GM19452 (cell line): ENCODE results near the gene LCK.
"Not testable (repeated sequence)": the region's sequence is repeated elsewhere in the genome, so short reads cannot be mapped to it uniquely, and the experiment has no call there.

Experiments used
- ATAC-seq: cut with Tn5 transposase; IDR thresholded peaks from one replicate; pipeline ENCODE4 v1.9.1; 2021; ENCODE audit not compliant: unreplicated experiment

LCK gene

DNA sequence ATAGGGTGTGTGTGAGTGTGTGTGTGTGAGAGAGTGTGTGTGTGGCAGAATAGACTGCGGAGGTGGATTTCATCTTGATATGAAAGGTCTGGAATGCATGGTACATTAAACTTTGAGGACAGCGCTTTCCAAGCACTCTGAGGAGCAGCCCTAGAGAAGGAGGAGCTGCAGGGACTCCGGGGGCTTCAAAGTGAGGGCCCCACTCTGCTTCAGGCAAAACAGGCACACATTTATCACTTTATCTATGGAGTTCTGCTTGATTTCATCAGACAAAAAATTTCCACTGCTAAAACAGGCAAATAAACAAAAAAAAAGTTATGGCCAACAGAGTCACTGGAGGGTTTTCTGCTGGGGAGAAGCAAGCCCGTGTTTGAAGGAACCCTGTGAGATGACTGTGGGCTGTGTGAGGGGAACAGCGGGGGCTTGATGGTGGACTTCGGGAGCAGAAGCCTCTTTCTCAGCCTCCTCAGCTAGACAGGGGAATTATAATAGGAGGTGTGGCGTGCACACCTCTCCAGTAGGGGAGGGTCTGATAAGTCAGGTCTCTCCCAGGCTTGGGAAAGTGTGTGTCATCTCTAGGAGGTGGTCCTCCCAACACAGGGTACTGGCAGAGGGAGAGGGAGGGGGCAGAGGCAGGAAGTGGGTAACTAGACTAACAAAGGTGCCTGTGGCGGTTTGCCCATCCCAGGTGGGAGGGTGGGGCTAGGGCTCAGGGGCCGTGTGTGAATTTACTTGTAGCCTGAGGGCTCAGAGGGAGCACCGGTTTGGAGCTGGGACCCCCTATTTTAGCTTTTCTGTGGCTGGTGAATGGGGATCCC is 22.5 kb downstream of the LCK start:
- ATAC-seq = no peak

DNA sequence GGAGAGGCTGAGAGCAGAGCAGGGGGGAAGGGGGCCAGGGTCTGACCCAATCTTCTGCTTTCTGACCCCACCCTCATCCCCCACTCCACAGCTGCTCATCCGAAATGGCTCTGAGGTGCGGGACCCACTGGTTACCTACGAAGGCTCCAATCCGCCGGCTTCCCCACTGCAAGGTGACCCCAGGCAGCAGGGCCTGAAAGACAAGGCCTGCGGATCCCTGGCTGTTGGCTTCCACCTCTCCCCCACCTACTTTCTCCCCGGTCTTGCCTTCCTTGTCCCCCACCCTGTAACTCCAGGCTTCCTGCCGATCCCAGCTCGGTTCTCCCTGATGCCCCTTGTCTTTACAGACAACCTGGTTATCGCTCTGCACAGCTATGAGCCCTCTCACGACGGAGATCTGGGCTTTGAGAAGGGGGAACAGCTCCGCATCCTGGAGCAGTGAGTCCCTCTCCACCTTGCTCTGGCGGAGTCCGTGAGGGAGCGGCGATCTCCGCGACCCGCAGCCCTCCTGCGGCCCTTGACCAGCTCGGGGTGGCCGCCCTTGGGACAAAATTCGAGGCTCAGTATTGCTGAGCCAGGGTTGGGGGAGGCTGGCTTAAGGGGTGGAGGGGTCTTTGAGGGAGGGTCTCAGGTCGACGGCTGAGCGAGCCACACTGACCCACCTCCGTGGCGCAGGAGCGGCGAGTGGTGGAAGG is 23.7 kb downstream of the LCK start:
- no peak for ATAC-seq

DNA sequence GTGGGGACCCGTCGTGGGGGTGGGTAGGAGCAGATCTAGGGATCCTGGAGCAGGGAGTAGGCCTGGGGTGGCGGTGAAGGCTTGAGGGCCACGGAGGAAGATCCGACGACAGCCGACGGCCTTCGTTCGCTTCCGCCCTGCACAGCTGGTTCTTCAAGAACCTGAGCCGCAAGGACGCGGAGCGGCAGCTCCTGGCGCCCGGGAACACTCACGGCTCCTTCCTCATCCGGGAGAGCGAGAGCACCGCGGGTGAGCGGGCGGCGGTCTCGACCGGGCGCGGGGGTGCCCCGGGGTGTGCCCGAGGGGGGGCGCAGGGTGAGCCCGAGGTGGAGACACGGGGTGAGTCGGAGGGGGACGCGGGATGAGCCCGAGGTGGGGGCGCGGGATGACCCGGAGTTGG is 24.4 kb downstream of the LCK start:
- ATAC-seq = no peak

DNA sequence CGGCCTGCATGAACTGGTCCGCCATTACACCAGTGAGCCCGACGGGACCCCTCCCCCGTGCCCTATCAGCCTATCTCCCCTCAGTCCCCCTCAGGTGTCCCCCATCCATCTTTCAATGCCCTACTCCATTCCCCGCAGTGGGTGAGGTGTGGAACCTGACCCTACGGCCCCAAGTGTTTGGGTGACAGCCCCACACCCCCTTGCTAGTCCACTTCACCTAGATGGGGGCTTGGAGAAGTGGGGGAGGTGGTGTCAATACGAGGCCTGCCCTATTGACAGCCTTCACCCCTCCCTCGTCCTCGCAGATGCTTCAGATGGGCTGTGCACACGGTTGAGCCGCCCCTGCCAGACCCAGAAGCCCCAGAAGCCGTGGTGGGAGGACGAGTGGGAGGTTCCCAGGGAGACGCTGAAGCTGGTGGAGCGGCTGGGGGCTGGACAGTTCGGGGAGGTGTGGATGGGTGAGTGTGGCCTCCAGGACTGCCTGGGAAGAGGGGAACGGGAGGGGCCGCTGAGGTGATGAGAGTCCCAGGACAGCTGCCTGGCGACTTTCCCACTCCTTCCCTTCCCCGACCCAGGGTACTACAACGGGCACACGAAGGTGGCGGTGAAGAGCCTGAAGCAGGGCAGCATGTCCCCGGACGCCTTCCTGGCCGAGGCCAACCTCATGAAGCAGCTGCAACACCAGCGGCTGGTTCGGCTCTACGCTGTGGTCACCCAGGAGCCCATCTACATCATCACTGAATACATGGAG is 25.1 kb downstream of the LCK start:
- ATAC-seq = no peak

DNA sequence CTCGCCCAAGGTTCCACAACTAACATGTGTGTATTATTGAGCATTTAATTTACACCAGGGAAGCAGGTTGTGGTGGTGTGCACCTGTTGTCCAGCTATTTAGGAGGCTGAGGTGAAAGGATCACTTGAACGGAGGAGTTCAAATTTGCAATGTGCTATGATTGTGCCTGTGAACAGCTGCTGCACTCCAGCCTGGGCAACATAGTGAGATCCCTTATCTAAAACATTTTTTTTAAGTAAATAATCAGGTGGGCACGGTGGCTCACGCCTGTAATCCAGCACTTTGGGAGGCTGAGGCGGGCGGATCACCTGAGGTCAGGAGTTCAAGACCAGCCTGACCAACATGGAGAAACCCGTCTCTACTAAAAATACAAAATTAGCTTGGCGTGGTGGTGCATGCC is 33.7 kb downstream of the LCK start:
- not testable (repeated sequence) for ATAC-seq

DNA sequence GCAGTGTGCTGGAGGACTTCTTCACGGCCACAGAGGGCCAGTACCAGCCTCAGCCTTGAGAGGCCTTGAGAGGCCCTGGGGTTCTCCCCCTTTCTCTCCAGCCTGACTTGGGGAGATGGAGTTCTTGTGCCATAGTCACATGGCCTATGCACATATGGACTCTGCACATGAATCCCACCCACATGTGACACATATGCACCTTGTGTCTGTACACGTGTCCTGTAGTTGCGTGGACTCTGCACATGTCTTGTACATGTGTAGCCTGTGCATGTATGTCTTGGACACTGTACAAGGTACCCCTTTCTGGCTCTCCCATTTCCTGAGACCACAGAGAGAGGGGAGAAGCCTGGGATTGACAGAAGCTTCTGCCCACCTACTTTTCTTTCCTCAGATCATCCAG is 34.6 kb downstream of the LCK start:
- no peak for ATAC-seq

DNA sequence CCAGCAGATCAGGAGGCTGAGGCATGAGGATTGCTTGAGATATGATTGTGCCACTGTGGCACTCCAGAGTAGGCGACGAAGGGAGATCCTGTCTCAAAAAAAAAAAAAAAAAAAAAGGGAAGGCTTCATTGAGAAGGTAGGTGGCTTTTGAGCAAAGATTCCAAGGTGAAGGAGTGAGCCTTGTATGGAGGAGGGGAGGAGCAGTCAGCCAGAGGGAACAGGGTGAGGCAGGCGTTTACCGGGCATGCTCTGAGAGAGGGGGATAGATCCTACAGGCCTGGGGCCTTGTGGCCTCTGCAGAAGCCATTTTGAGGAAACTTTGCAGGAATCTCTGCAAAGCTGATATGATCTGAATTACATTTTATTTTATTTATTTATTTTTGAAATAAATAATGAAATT is 35.7 kb downstream of the LCK start:
- no peak for ATAC-seq

DNA sequence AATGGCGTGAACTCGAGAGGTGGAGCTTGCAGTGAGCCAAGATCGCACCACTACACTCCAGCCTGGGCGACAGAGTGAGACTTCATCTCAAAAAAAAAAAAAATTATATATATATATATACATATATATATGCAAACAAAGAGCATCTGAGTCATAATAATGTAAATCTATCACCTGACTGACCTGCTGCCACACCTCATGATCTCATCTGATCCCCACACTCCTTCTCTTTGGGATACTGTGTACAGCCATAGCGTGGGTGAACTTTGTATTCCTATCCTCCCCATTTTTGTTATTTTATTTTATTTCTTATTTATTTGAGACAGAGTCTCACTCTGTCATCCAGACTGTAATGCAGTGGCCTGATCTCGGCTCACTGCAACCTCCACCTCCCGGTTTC is 38.2 kb downstream of the LCK start:
- ATAC-seq = no peak

DNA sequence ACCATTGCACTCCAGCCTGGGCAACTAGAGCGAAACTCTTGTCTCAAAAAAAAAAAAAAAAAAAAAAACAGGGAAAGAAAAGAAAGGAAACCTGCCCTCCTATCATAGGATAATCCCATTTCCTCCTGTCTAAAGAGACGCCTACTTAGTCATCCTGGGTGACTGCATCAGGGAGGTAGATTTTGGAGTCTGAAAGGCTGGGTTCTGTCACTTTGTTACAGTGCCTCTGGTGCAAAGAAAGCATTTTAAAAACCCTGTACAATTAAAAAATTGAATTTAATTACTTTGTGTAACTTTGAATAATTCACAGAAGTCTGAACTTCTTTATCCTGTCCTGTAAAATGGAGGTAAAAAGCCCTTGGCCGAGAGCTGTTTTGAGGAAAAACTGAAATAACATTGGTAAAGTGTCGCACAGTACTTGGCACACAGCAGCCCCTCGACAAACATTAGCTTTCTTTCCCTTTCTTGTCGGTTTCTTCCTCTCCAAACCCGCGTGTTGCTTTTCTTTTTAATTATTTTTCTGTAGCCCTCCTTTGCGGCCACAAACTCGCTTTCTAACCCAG is 40.2 kb downstream of the LCK start:
- ATAC-seq = no peak

DNA sequence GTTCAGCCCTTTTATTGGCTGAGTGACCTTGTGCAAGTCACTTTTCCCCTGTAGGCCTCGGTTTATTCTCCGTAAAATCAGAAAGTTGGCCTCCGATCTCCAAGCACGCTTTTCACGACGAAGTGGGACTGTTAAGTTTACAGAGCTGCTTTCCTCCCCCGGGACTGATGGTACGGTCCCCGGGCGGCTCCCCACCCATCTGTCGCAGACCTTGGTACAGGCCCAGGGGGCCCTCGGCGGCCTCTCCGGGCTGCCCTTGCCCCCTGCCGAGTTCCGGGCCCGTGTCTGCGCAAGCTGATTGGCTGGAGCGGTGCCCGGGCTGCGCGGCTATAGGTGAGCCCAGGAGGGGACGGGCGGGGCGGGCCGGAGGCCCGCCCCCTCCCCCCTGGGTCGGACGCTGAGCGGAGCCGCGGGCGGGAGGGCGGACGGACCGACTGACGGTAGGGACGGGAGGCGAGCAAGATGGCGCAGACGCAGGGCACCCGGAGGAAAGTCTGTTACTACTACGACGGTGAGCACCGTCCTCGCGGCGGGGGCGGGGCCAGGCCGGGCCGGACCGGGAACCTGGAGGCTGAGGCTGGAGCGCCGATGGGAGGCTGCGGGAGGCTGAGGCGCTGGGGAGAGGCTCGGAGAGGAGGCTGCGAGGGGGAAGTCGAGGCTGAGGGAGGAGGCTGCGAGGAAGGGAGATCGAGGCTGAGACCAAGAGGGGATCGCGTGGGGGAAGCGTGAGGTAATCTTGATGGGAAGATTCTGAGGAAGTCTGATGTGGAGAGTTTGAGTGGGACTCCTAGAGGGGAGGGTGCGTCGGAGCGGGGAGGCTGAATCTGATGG is 40.9 kb downstream of the LCK start, which contains the start of gene HDAC1:
TSS of gene HDAC1 (plus strand) at position 376 of the 831 bp plus-strand sequence. CDS start at position 463, 87 bp downstream.
- peak; percentile 98 for ATAC-seq

DNA sequence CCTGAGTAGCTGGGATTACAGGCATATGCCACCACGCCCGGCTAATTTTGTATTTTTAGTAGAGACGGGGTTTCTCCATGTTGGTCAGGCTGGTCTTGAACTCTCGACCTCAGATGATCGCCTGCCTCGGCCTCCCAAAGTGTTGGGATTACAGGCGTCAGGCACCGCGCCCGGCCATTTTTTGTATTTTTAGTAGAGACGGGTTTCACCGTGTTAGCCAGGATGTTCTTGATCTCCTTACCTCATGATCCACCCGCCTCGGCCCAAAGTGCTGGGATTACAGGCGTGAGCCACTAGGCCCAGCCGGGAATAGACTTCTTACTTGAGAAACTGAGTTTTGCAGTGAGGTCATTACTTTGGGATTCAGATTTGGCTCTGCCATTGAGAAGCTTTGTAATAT is 47.1 kb downstream of the LCK start:
- not testable (repeated sequence) for ATAC-seq

DNA sequence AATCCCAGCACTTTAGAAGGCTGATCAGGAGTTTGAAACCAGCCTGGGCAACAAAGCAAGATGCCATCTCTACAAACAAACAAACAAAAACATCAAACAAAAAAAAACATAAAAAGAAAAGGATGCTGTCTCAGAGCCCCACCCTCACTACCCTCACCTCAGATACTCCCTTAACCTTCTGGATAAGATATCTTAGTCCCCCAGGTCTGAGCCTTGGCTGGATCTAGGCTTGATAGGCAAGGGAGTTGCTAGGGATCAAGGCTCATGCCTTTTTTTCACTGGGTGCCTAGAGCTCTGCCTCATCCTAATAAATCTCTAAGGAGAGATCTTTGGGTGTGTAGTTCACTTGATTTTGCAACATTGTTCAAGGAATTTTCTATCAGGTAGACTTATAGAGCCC is 48.3 kb downstream of the LCK start:
- ATAC-seq = no peak

DNA sequence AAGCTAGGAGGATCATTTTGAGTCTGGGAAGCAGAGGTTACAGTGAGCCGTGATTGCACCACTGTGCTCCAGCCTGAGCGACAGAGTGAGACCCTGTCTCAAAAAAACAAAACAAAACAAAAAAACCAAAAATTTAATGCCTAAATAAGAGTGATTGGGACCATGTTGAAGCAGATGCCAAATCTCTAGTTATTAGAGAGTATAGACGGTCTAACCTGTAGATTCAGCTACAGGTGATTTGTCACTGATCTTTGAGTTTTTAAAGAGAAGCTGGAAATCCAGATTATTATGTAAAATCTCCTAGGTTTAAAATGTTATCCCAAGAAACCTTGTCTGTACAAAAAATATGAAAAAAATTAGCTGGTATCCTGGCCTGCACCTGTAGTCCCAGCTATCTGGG is 52.3 kb downstream of the LCK start:
- no peak for ATAC-seq

DNA sequence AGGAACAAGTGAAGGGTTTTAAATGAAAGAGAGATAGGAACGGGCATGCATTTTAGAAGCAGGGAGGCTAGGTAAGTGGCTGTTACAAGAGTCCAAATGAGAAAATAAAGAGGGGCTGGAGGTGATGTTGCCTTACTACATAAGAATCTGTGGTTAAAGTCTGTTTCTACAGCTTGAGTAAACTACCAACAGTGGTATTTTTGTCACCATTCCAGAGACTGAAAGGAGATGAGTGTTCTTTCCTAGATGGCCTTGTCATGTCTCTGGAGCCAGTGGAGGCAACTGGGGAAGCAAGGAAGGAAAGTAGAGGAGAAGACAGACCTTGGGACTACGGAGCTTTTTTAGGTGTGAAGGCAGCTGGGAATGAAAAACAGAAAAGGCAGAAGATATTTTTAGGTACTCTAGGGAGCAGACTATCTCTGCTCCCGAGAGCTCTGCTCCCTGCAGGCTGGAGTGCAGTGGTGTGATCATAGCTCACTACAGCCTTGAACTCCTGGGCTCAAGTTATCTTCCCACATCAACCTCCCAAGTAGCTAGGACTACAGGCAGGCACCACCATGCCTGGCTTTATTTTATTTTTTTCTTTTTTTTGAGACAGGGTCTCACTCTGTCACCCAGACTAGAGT is 53.0 kb downstream of the LCK start:
- no peak for ATAC-seq

DNA sequence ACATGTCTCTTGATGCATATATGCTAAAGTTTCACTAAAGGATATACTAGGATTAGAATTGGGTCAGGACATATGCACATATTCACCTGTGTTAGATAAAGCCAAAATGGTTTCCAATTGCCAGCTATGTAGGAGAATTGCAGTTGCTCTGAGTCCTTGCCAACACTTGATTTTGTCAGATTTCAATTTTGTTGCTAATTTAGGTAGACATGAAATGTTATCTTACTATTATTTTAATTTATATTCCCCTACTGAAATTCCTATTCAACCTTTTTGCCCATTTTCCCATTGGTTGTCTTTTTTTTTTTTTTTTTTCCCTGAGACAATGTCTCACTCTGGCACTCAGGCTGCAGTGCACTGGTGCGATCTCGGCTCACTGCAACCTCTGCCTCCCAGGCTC is 54.2 kb downstream of the LCK start:
- ATAC-seq = no peak

DNA sequence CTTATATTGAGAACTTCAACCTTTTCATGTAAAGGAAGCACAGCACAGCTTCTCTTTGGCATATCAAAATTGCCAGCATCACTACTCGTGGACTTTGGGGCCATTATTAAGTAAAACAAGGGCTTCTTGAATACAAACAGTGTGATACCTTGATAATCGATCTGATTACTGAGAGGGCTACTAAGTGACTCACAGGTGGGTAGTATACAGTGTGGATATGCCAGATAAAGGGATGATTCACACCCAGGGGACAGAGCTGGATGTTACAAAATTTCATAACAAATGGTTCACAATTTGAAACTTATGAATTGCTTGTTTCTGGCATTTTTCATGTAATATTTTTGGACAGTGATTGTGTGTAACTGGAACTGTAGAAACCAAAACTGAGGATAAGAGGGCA is 56.3 kb downstream of the LCK start:
- ATAC-seq = no peak

DNA sequence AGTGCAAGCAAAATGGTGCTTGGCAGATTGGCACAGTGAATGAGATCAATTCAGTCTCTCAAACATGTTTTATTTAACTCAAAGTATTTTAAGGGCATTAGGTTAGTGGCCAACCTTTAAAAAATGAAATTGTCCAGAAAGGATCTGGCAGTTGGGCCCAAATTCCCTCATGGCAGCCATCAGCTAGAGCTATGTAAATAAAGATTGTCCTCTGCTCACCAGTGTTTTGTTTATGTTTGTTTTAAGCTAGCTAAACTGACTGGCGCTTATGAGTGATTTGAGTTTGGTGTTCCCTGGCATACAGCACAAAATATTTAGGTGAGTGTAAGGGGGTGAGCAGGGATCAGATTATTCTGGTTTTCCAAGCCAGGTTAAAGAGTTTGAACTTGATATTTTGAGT is 58.9 kb downstream of the LCK start:
- ATAC-seq = no peak

DNA sequence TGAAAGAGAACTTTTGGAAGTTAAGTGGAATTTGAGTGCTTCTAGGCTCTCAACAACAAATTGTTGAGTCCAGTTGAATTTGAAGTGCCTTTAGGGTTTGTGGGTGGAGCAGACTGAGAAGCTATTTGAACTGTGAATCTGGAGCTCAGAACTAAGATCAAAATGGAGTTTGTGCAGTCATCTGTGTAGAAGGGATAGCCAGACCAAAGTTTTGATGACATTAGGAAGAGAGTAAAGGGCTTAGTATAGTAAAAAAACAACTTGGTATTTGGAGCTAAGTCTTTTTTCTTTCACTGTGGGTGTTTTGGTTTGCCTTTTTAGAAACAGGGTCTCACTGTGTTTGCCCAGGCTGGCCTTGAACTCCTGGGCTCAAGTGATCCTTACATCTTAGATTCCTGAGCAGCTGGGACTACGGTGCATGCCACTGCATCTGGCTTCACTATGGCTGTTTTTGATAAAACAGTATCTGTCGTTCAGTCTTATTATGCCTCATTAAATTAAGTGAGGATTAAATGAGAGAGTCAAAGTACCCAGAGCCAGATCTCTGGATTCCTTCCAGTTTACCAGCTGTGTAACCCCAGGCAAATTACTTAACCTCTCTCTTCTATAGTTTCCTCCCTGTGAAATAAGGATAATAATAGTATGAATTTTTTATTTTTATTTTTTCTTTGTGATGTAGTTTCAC is 60.8 kb downstream of the LCK start:
- ATAC-seq = no peak

DNA sequence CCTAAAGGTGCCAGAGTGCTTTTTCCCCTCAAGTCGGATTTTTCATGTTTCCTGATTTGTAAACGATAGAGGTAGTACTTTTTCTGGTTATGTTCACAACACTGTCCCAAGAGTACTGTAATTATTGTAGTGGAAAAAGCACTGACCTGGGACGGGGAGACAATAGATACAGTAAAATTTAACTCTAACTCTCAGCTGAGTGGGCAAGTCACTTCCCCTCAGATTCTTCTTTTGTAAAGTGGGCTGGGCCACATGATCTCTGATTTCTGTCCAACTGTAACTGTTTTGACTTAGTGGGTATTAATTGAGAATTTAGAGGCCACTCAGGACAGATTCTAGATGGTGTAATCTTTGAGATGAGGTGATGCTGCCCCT is 65.8 kb downstream of the LCK start:
- ATAC-seq = no peak
